H1 (cell line): ENCODE measurements around the gene MYH10. TPM values are rescaled to one million over a fixed set of nuclear protein-coding genes. Genes with fewer than 3 reads are reported as not detected.

Experiments
- CTCF ChIA-PET: fragments of 300-600 bp; sonication (Branson Sonifier 250); formaldehyde crosslinking; loops from one replicate; lab custom pipeline; 2021; ENCODE audit not compliant: partially characterized antibody; lab: Charles Lee
- POLR2A ChIA-PET: fragments of 300-600 bp; sonication (Branson Sonifier 250); formaldehyde crosslinking; loops from one replicate; lab custom pipeline; 2021; ENCODE audit warnings: inconsistent platforms; ENCODE audit not compliant: partially characterized antibody; lab: Charles Lee
- DNase-seq, 2 experiments: peaks; one replicate each; pipeline versions ENCODE4 v3.0.0 to v3.0.0-alpha.2; 2010 to 2022; ENCODE audit warnings: low spot score in 2 of 2, low read depth in 1 of 2, mixed read lengths in 1 of 2
- FAIRE-seq: peaks from 2 replicates; lab custom pipeline; 2011; peaks lifted over from hg19 to GRCh38; lab: Jason Lieb, UNC
- H2AFZ ChIP-seq: 2 replicates; pipeline ENCODE4 v1.8.1; 2012; ENCODE audit warnings: low read length, inconsistent platforms
- H2AK5ac ChIP-seq: 2 replicates; pipeline ENCODE4 v1.6.1; 2013; ENCODE audit warnings: low read depth, low read length
- H2BK120ac ChIP-seq: replicated peaks from 2 replicates; pipeline ENCODE3; 2013; ENCODE audit warnings: low read depth, low read length, inconsistent platforms
- H2BK12ac ChIP-seq: 2 replicates; pipeline ENCODE4 v1.6.1; 2013; ENCODE audit warnings: low read depth, low read length
- H2BK15ac ChIP-seq: 2 replicates; pipeline ENCODE4 v1.6.1; 2013; ENCODE audit warnings: low read length
- H2BK20ac ChIP-seq: 2 replicates; pipeline ENCODE4 v1.6.1; 2013; ENCODE audit warnings: low read length
- H2BK5ac ChIP-seq: 2 replicates; pipeline ENCODE4 v1.6.1; 2013; ENCODE audit warnings: low read depth, low read length
- H3K14ac ChIP-seq: 2 replicates; pipeline ENCODE4 v1.6.1; 2013; ENCODE audit warnings: inconsistent platforms; ENCODE audit not compliant: insufficient read length
- H3K18ac ChIP-seq: 2 replicates; pipeline ENCODE4 v1.6.1; 2013; ENCODE audit warnings: low read length; ENCODE audit errors: extremely low read depth
- H3K23ac ChIP-seq: 2 replicates; pipeline ENCODE4 v1.6.1; 2013; ENCODE audit warnings: inconsistent platforms; ENCODE audit not compliant: insufficient read length
- H3K23me2 ChIP-seq: 2 replicates; pipeline ENCODE4 v1.6.1; 2013; ENCODE audit warnings: low read depth, low read length
- H3K27ac ChIP-seq: 2 replicates; pipeline ENCODE4 v1.6.1; 2011; ENCODE audit warnings: low read depth, low read length, inconsistent platforms
- H3K27me3 ChIP-seq, 4 experiments: replicated peaks in 1 of 4; 1 replicate in 1 of 4; 2 replicates in 3 of 4; pipeline versions ENCODE4 v1.6.1 to v1.8.1; 2011 to 2013; ENCODE audit warnings: low read length in 3 of 4, mild to moderate bottlenecking in 3 of 4, inconsistent platforms in 2 of 4, mixed read lengths in 2 of 4, moderate library complexity in 1 of 4; ENCODE audit not compliant: control insufficient read depth in 3 of 4, insufficient read depth in 3 of 4; ENCODE audit errors: extremely low read depth in 1 of 4
- H3K36me3 ChIP-seq, 4 experiments: 2 replicates each; pipeline versions ENCODE4 v1.6.1 to v1.8.1; 2011 to 2013; ENCODE audit warnings: mild to moderate bottlenecking in 4 of 4, low read length in 3 of 4, moderate library complexity in 2 of 4, control low read depth in 1 of 4, inconsistent platforms in 1 of 4; ENCODE audit not compliant: insufficient read depth in 4 of 4, control insufficient read depth in 2 of 4
- H3K4ac ChIP-seq: replicated peaks from 2 replicates; pipeline ENCODE3; 2013; ENCODE audit warnings: low read length, low read depth, mixed read lengths, inconsistent platforms; ENCODE audit not compliant: insufficient read length
- H3K4me1 ChIP-seq, 4 experiments: replicated peaks in 1 of 4; 1 replicate in 1 of 4; 2 replicates in 3 of 4; pipeline versions ENCODE4 v1.6.1 to v1.8.1; 2011 to 2013; ENCODE audit warnings: low read length in 3 of 4, inconsistent platforms in 2 of 4, mixed read lengths in 1 of 4; ENCODE audit not compliant: insufficient read depth in 4 of 4, control insufficient read depth in 3 of 4
- H3K4me2 ChIP-seq, 2 experiments: 2 replicates each; pipeline versions ENCODE4 v1.6.1 to v1.8.1; 2011 to 2013; ENCODE audit warnings: low read depth in 2 of 2, low read length in 2 of 2, control low read depth in 1 of 2, inconsistent platforms in 1 of 2, mild to moderate bottlenecking in 1 of 2; ENCODE audit not compliant: insufficient read depth in 1 of 2
- H3K4me3 ChIP-seq, 4 experiments: fragments of 200-600, 300-600 bp in 1 of 4; sonication (generic), shearing (Covaris generic), sonication (Bioruptor Twin) in 1 of 4; 2 replicates each; pipeline versions ENCODE4 v1.5.1 to v1.8.1; 2011 to 2016; ENCODE audit warnings: low read length in 4 of 4, low read depth in 3 of 4, control low read depth in 2 of 4, inconsistent platforms in 2 of 4, mild to moderate bottlenecking in 2 of 4, mixed read lengths in 1 of 4, moderate library complexity in 1 of 4; ENCODE audit not compliant: insufficient read depth in 2 of 4; ENCODE audit errors: extremely low read depth in 1 of 4
- H3K56ac ChIP-seq: replicated peaks from 2 replicates; pipeline ENCODE3; 2013; ENCODE audit warnings: low read depth, mild to moderate bottlenecking, mixed read lengths, low read length, inconsistent platforms; ENCODE audit not compliant: insufficient read length
- H3K79me1 ChIP-seq: 2 replicates; pipeline ENCODE4 v1.6.1; 2013; ENCODE audit warnings: low read depth, low read length, control low read depth
- H3K79me2 ChIP-seq, 2 experiments: 2 replicates each; pipeline versions ENCODE4 v1.6.1 to v1.8.1; 2012 to 2013; ENCODE audit warnings: low read length in 2 of 2, mild to moderate bottlenecking in 2 of 2, inconsistent platforms in 1 of 2; ENCODE audit not compliant: insufficient read depth in 2 of 2, control insufficient read depth in 1 of 2
- H3K9ac ChIP-seq, 4 experiments: replicated peaks in 1 of 4; 1 replicate in 1 of 4; 2 replicates in 3 of 4; pipeline versions ENCODE4 v1.6.1 to v1.8.1; 2011 to 2013; ENCODE audit warnings: low read depth in 3 of 4, low read length in 3 of 4, control low read depth in 2 of 4, mild to moderate bottlenecking in 2 of 4, moderate library complexity in 2 of 4, inconsistent platforms in 1 of 4; ENCODE audit errors: extremely low read depth in 1 of 4
- H3K9me3 ChIP-seq, 2 experiments: 2 replicates each; pipeline versions ENCODE4 v1.6.1 to v1.8.1; 2012 to 2013; ENCODE audit warnings: mild to moderate bottlenecking in 2 of 2, moderate library complexity in 2 of 2, control low read depth in 1 of 2, inconsistent platforms in 1 of 2, low read depth in 1 of 2, low read length in 1 of 2, mixed read lengths in 1 of 2; ENCODE audit not compliant: insufficient read depth in 2 of 2
- H4K20me1 ChIP-seq, 2 experiments: replicated peaks in 1 of 2; 2 replicates each; pipeline versions ENCODE3 to v1.8.1; 2011 to 2013; ENCODE audit warnings: inconsistent platforms in 2 of 2, low read length in 2 of 2, mild to moderate bottlenecking in 1 of 2; ENCODE audit not compliant: insufficient read depth in 2 of 2, control insufficient read depth in 1 of 2
- H4K5ac ChIP-seq: 2 replicates; pipeline ENCODE4 v1.6.1; 2013; ENCODE audit warnings: low read length, low read depth, mixed read lengths, inconsistent platforms; ENCODE audit not compliant: insufficient read length
- H4K8ac ChIP-seq: 2 replicates; pipeline ENCODE4 v1.8.0; 2013; ENCODE audit warnings: mild to moderate bottlenecking, moderate library complexity, low read length, inconsistent platforms; ENCODE audit not compliant: insufficient read depth; ENCODE audit errors: extremely low read depth
- H4K91ac ChIP-seq: replicated peaks from 2 replicates; pipeline ENCODE3; 2013; ENCODE audit warnings: low read length, mixed read lengths, inconsistent platforms; ENCODE audit not compliant: insufficient read length
- BRCA1 ChIP-seq: IDR thresholded peaks from 2 replicates; pipeline ENCODE4 v1.6.1; 2012; ENCODE audit warnings: low read depth, low read length, improper control_type of control experiment
- CTBP2 ChIP-seq: IDR thresholded peaks from 2 replicates; pipeline ENCODE4 v1.7.0; 2011; ENCODE audit warnings: borderline replicate concordance, mild to moderate bottlenecking, moderate library complexity, mixed read lengths, low read length; ENCODE audit not compliant: insufficient read depth, insufficient read length
- EGR1 ChIP-seq: IDR thresholded peaks from 2 replicates; pipeline ENCODE4 v1.6.1; 2011; ENCODE audit warnings: low read depth, low read length, borderline replicate concordance
- EP300 ChIP-seq, 2 experiments: IDR thresholded peaks; 1 replicate in 1 of 2; 2 replicates in 1 of 2; pipeline ENCODE4 v1.6.1; 2011 to 2012; ENCODE audit warnings: low read depth in 2 of 2, low read length in 2 of 2, mild to moderate bottlenecking in 2 of 2, borderline replicate concordance in 1 of 2, inconsistent platforms in 1 of 2, moderate library complexity in 1 of 2
- JUND ChIP-seq: IDR thresholded peaks from 2 replicates; pipeline ENCODE4 v1.6.1; 2011; ENCODE audit warnings: mild to moderate bottlenecking, improper control_type of control experiment, low read length
- KDM5A ChIP-seq: fragments of 200-600 bp; IDR thresholded peaks from 2 replicates; pipeline ENCODE4 v1.7.1; 2012; ENCODE audit warnings: mild to moderate bottlenecking, low read length, inconsistent platforms, mixed read lengths
- MAX ChIP-seq: IDR thresholded peaks from 2 replicates; pipeline ENCODE4 v1.6.1; 2012; ENCODE audit warnings: inconsistent platforms
- NRF1 ChIP-seq: IDR thresholded peaks from 2 replicates; pipeline ENCODE4 v1.6.1; 2011; ENCODE audit warnings: mild to moderate bottlenecking, low read depth, low read length, improper control_type of control experiment
- PHF8 ChIP-seq: fragments of 200-600 bp; sonication (generic); conservative IDR thresholded peaks from 2 replicates; pipeline ENCODE4 v1.7.1; 2012; ENCODE audit warnings: low read depth, mild to moderate bottlenecking, inconsistent platforms, low read length, moderate library complexity
- POLR2AphosphoS5 ChIP-seq: IDR thresholded peaks from 2 replicates; pipeline ENCODE4 v1.6.1; 2011; ENCODE audit warnings: low read depth, low read length
- RXRA ChIP-seq: IDR thresholded peaks from 2 replicates; pipeline ENCODE4 v1.6.1; 2011; ENCODE audit warnings: low read depth, mild to moderate bottlenecking, low read length, moderate library complexity; ENCODE audit not compliant: insufficient read depth
- SUZ12 ChIP-seq: fragments of 200-600 bp; sonication (generic); IDR thresholded peaks from 2 replicates; pipeline ENCODE4 v1.6.1; 2012; ENCODE audit warnings: mild to moderate bottlenecking, inconsistent platforms, low read length, moderate library complexity, mixed read lengths
- ZNF274 ChIP-seq: IDR thresholded peaks from 2 replicates; pipeline ENCODE4 v1.7.0; 2012; ENCODE audit warnings: low read length, borderline replicate concordance; ENCODE audit errors: extremely low read depth
- WGBS, 2 experiments: shearing (Covaris generic) in 1 of 2; methylation state at CpG; one replicate each; pipeline versions ENCODE4 v1.1.6 to v1.1.7; 2013 to 2015; ENCODE audit warnings: low lambda C conversion rate in 2 of 2, mixed read lengths in 2 of 2, inconsistent platforms in 1 of 2, low coverage in 1 of 2, missing lambda C conversion rate in 1 of 2; ENCODE audit not compliant: insufficient replicate concordance in 2 of 2, insufficient coverage in 1 of 2, insufficient read length in 1 of 2; ENCODE audit errors: extremely low coverage in 1 of 2, missing lambda C conversion rate in 1 of 2; 5-methylcytosine and 5-hydroxymethylcytosine counted together
- polyA plus RNA-seq, 7 experiments: library from polyadenylated mRNA; depleted of rRNA in 3 of 7; stranded (reverse) in 5 of 7; unstranded in 2 of 7; fragments of >200 nt in 5 of 7; fragments of 200-250 nt in 2 of 7; gene quantifications; 1 replicate in 5 of 7; 2 replicates in 1 of 7; 4 replicates in 1 of 7; pipeline versions ENCODE4 v1.2.1 to v1.2.3, GENCODE V29; 2011 to 2013; ENCODE audit warnings: missing spikeins in 2 of 7, mixed read lengths in 2 of 7
- total RNA-seq: library from RNA; stranded (reverse); fragmentation: NEBNext Ultra II Directional; extraction: Animal tissue kit (Norgen Biotek cat#: 25700); gene quantifications from 2 replicates; pipeline ENCODE4 v1.2.1, GENCODE V29; 2021

Gene MYH10
- total and polyA plus RNA-seq, 2 of the 8 experiments (the other 6 are each of a cell fraction or from before 2014, with no cell fraction given), result 64.1 to 289 TPM

GRCh38 chr17:8468980-8469379, 161.5 kb downstream of the MYH10 start:
- H4K91ac ChIP-seq, result no peak overlapping the region
- no peaks in the 10 kb centered on the region for H3K9me3 ChIP-seq
- ChIA-PET POLR2A (no interaction called here), CTCF (interaction anchor here (0.9 kb wide), 1 partner anchor 316 kb away, joined by 5 read pairs; no protein-coding TSS in a partner anchor)
- no peak overlapping the region for H4K5ac ChIP-seq
- H3K4me2 ChIP-seq, result no peak overlapping the region
- H2AK5ac ChIP-seq, result no peak overlapping the region
- FAIRE-seq (no peak), DNase-seq (no peak)
- no peak overlapping the region for H2BK12ac ChIP-seq
- no peaks in the 10 kb centered on the region; a peak in 1 of 4 replicates for H3K79me2 ChIP-seq
- H3K27ac ChIP-seq, result no peak overlapping the region
- no peak overlapping the region for H2BK5ac ChIP-seq
- H3K4me3 ChIP-seq, result no peak overlapping the region
- H2BK20ac ChIP-seq, result no peak overlapping the region
- H3K23ac ChIP-seq, result no peak overlapping the region
- no peak overlapping the region for H3K14ac ChIP-seq
- no peaks in the 10 kb centered on the region for H3K23me2 ChIP-seq
- H3K4me1 ChIP-seq, result peaks cover 0 to 6% (median 0%) of the 10 kb centered on the region in 4 experiments; a peak in 1 of 7 replicates
- 97% methylated on average over 3 of the region's 3 CpGs; no CpG with 5 or more reads in 1 of the 2 experiments for WGBS, 2 experiments
- H4K20me1 ChIP-seq, result peaks cover 2 to 8% of the 10 kb centered on the region in 2 experiments
- H3K79me1 ChIP-seq, result peaks cover 10% of the 10 kb centered on the region
- no peaks in the 10 kb centered on the region for H3K27me3 ChIP-seq
- H2BK120ac ChIP-seq, result no peak overlapping the region
- no peak overlapping the region for H4K8ac ChIP-seq
- H3K56ac ChIP-seq, result no peak overlapping the region
- H2AFZ ChIP-seq, result no peak overlapping the region
- H2BK15ac ChIP-seq, result no peak overlapping the region
- H3K4ac ChIP-seq, result no peak overlapping the region
- peaks cover 0 to 12% (median 6%) of the 10 kb centered on the region in 4 experiments; a peak in 5 of 8 replicates for H3K36me3 ChIP-seq
- no peak overlapping the region for H3K18ac ChIP-seq
- no peak overlapping the region for H3K9ac ChIP-seq
- TF ChIP-seq JUND, result no peak
- TF ChIP-seq POLR2AphosphoS5, result no peak
- TF ChIP-seq EGR1, result no peak
- no peak for TF ChIP-seq MAX
- TF ChIP-seq ZNF274, result no peak
- no peak for TF ChIP-seq KDM5A
- TF ChIP-seq SUZ12, result no peak
- TF ChIP-seq NRF1, result no peak
- TF ChIP-seq CTBP2, result no peak
- no peak for TF ChIP-seq EP300 (IDR thresholded peaks at IDR 0.05; ENCODE audit: borderline replicate concordance in 1 of 2, low read depth in 2 of 2, low read length in 2 of 2)
- no peak for TF ChIP-seq PHF8
- TF ChIP-seq BRCA1, result no peak
- TF ChIP-seq RXRA, result no peak
